PC-3 (cell line): ENCODE measurements around the gene CELF1. TPM values are rescaled to one million over a fixed set of nuclear protein-coding genes. Genes with fewer than 3 reads are reported as not detected.

Source experiments
- ATAC-seq: fragments of 200-7000 bp; cut with Tn5 transposase; 2 replicates; pipeline ENCODE4 v1.9.1; 2020; ENCODE audit warnings: mild to moderate bottlenecking, moderate library complexity
- BruUV-seq: library from RNA; stranded (reverse); fragments of 400-500 nt; replicated peaks from 2 replicates; lab custom pipeline; 2021; lab: Mats Ljungman, UMichigan
- CTCF ChIA-PET: fragments of 300-600 bp; sonication (Branson Sonifier 250); formaldehyde crosslinking; loops from one replicate; lab custom pipeline; 2022; ENCODE audit warnings: antibody characterized with exemption; lab: Charles Lee
- POLR2A ChIA-PET: fragments of 300-600 bp; sonication (Branson Sonifier 250); formaldehyde crosslinking; loops from one replicate; lab custom pipeline; 2022; ENCODE audit warnings: antibody characterized with exemption; ENCODE audit not compliant: unreplicated experiment; lab: Charles Lee
- DNase-seq: peaks from one replicate; pipeline ENCODE4 v3.0.0-alpha.2; 2015
- H2AFZ ChIP-seq: fragments of 300-600 bp; sonication (generic); 2 replicates; pipeline ENCODE4 v1.6.0; 2016; ENCODE audit warnings: antibody characterized with exemption, low read length
- H3F3A ChIP-seq: fragments of 300-600 bp; sonication (generic); one replicate; pipeline ENCODE4 v1.6.0; 2017; ENCODE audit warnings: antibody characterized with exemption, low read length, control low read depth, mild to moderate bottlenecking; ENCODE audit not compliant: unreplicated experiment
- H3K27ac ChIP-seq: fragments of 300-600 bp; sonication (generic); 2 replicates; pipeline ENCODE4 v1.5.1; 2016; ENCODE audit warnings: mild to moderate bottlenecking, low read length
- H3K27me3 ChIP-seq: fragments of 300-600 bp; sonication (generic); 2 replicates; pipeline ENCODE4 v1.6.1; 2016; ENCODE audit warnings: low read length, mixed read lengths
- H3K36me3 ChIP-seq: fragments of 300-600 bp; sonication (generic); 2 replicates; pipeline ENCODE4 v1.6.1; 2016; ENCODE audit warnings: low read depth, mixed run types, low read length, mixed read lengths
- H3K4me1 ChIP-seq: fragments of 300-600 bp; sonication (generic); 2 replicates; pipeline ENCODE4 v1.5.1; 2016; ENCODE audit warnings: low read length; ENCODE audit not compliant: insufficient read depth
- H3K4me2 ChIP-seq: fragments of 300-600 bp; sonication (generic); 2 replicates; pipeline ENCODE4 v1.6.0; 2016; ENCODE audit warnings: low read length
- H3K4me3 ChIP-seq: fragments of 300-600 bp; sonication (generic); 2 replicates; pipeline ENCODE4 v1.5.1; 2016; ENCODE audit warnings: mild to moderate bottlenecking, low read length, mixed read lengths
- H3K79me2 ChIP-seq: fragments of 300-600 bp; sonication (generic); 2 replicates; pipeline ENCODE4 v1.6.1; 2017; ENCODE audit warnings: low read length, mixed read lengths
- H3K9ac ChIP-seq: fragments of 300-600 bp; sonication (generic); 2 replicates; pipeline ENCODE4 v1.6.0; 2016; ENCODE audit warnings: mild to moderate bottlenecking, low read length
- H3K9me2 ChIP-seq: fragments of 300-600 bp; sonication (generic); replicated peaks from 2 replicates; pipeline ENCODE4 v1.6.1; 2016; ENCODE audit warnings: mixed run types, low read length, mixed read lengths
- H3K9me3 ChIP-seq: fragments of 300-600 bp; sonication (generic); 2 replicates; pipeline ENCODE4 v1.6.1; 2016; ENCODE audit warnings: low read length, mixed read lengths
- H4K20me1 ChIP-seq: fragments of 300-600 bp; sonication (generic); 2 replicates; pipeline ENCODE4 v1.6.1; 2016; ENCODE audit warnings: low read length, mixed read lengths
- EZH2 ChIP-seq: fragments of 300-600 bp; sonication (generic); IDR thresholded peaks from one replicate; pipeline ENCODE4 v1.6.1; 2017; ENCODE audit warnings: antibody characterized with exemption, mild to moderate bottlenecking, low read length; ENCODE audit not compliant: unreplicated experiment
- EZH2phosphoT487 ChIP-seq: fragments of 300-600 bp; sonication (generic); IDR thresholded peaks from 2 replicates; pipeline ENCODE4 v1.6.1; 2018; ENCODE audit warnings: mild to moderate bottlenecking, antibody characterized with exemption, low read length, borderline replicate concordance
- intact Hi-C: fragments of 100-400 bp; cut with micrococcal nuclease; formaldehyde crosslinking; loops from 2 replicates; pipeline ENCODE4 v1.9.0; 2023
- total RNA-seq: library from RNA; depleted of rRNA; stranded (reverse); fragments of >200 nt; gene quantifications from 2 replicates; pipeline ENCODE4 v1.2.3, GENCODE V29; 2014
- TF ChIP-seq, protein P1 (sequence below): fragments of 300-600 bp; sonication (generic); conservative IDR thresholded peaks from 2 replicates; pipeline ENCODE4 v1.5.1; 2017; ENCODE audit warnings: antibody characterized with exemption, low read depth, mild to moderate bottlenecking, low read length

The CELF1 gene
- total RNA-seq, 1 experiment from 2014 or later: 80.1 TPM

DNA sequence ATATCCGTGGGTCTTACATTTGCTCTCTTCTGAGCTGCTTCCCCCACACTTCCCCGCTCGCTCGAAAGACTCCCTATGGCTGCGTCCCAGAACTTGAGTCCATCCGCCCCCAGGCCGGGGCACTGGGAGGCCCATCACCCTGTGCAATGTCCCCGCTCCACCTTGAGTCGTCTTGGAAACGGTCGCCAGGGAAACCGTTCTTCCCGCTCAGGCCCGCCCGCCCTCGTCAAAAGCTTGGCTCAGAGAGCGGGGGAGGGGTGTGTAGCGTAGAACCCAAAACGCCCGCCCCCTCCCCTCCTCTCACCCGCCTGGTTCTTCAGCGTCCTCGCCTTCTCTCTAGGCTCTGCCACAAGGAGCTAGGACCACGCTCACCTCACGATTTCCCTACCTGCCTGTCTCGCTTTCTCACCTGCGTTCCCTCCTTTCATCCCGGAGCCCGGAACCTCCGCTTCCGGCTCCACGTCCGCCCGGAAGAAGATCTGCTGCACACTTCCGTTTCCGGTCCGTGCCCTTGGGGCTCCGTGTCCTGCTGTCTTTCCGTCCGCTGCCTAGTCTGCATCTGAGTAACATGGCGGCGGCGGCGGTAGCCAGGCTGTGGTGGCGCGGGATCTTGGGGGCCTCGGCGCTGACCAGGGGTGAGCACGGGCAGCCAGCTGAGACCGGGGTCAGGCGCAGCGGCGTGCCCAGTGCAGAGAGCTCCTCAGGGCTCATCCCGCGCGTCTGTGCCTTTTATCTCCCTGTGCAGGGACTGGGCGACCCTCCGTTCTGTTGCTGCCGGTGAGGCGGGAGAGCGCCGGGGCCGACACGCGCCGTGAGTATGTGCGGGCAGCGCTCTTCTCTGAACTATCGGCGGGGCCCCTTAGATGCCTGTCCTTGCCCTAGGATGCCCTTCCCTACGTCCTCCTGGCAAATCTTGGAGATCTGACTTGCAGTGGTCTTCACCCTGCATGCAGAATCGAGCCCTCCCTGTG lies 25.9 kb upstream of the CELF1 start, which contains the start of the genes KBTBD4 and NDUFS3:
Gene KBTBD4 (minus strand): TSS at position 447 of the 971 bp plus-strand sequence. CDS start 19 bp downstream, at position 428.
Gene NDUFS3 (plus strand): TSS at position 551 of the 971 bp plus-strand sequence. CDS start 18 bp downstream, at position 569.
- H3K9ac ChIP-seq: peak within 1 kb of the TSS; percentile 97
- POLR2A ChIA-PET: interaction anchor here (0.6 kb wide), 2 partner anchors 39 to 364 kb away, joined by 5 read pairs; partner anchors contain the start of gene DDB2
- peak; percentile 86 for ATAC-seq
- intact Hi-C loops: no loop called here
- no peaks in the 10 kb centered on the region for H3F3A ChIP-seq
- H3K27me3 ChIP-seq: no peaks in the 10 kb centered on the region
- CTCF ChIA-PET: no interaction called here
- peaks cover 15% of the 10 kb centered on the region for H3K4me1 ChIP-seq
- no peaks in the 10 kb centered on the region for H3K9me3 ChIP-seq
- peak within 1 kb of the TSS; percentile 91 for H3K4me2 ChIP-seq
- H3K27ac ChIP-seq: peak within 1 kb of the TSS; percentile 63
- H3K9me2 ChIP-seq: no peaks in the 10 kb centered on the region
- H2AFZ ChIP-seq: peak within 1 kb of the TSS; percentile 63
- BruUV-seq: TSS peak; percentile 76
- DNase-seq: peak; percentile 90
- H4K20me1 ChIP-seq: no peaks in the 10 kb centered on the region
- H3K79me2 ChIP-seq: peaks cover 43% of the 10 kb centered on the region
- peaks cover 24% of the 10 kb centered on the region for H3K36me3 ChIP-seq
- TF ChIP-seq EZH2phosphoT487 (no peak), EZH2 (no peak)
- TF ChIP-seq, protein P1, sequence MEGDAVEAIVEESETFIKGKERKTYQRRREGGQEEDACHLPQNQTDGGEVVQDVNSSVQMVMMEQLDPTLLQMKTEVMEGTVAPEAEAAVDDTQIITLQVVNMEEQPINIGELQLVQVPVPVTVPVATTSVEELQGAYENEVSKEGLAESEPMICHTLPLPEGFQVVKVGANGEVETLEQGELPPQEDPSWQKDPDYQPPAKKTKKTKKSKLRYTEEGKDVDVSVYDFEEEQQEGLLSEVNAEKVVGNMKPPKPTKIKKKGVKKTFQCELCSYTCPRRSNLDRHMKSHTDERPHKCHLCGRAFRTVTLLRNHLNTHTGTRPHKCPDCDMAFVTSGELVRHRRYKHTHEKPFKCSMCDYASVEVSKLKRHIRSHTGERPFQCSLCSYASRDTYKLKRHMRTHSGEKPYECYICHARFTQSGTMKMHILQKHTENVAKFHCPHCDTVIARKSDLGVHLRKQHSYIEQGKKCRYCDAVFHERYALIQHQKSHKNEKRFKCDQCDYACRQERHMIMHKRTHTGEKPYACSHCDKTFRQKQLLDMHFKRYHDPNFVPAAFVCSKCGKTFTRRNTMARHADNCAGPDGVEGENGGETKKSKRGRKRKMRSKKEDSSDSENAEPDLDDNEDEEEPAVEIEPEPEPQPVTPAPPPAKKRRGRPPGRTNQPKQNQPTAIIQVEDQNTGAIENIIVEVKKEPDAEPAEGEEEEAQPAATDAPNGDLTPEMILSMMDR: no peak
- H3K4me3 ChIP-seq: peak within 1 kb of the TSS; percentile 95

DNA sequence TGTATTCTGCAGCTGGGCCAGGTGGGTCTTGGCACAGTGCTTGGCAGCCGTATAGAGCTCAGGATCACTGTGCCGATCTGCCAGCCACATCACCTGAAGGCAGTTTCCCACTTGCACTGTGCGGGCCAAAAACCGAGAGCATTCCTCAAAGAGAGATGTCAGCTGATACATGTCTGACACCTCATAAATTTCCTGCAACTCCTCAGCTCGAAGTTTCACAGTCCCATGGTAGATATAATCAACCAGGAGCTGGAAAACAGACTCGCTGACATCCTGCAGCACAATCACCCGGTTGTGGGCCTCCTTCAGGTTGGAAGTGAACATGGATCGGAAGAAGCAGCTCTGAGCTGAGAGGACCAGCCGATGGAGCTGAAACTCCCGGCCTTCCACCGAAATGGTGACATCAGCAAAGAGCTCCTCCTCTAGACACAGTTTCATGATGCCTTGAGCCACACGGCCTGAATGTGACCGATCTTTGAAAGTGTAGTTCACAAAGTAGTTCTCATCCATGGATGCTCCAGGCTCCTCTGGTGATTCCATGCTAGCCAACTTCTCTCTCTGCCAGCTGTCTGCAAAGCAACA lies 24.6 kb upstream of the CELF1 start:
- peak overlapping the region; percentile 95; the same call in 1 of the 2 replicates for H3K4me3 ChIP-seq
- intact Hi-C loops: no loop called here
- H4K20me1 ChIP-seq: no peaks in the 10 kb centered on the region
- peaks cover 43% of the 10 kb centered on the region for H3K79me2 ChIP-seq
- no peaks in the 10 kb centered on the region for H3F3A ChIP-seq
- TF ChIP-seq EZH2phosphoT487: no peak
- TF ChIP-seq EZH2: no peak
- TF ChIP-seq, protein P1: no peak
- DNase-seq: no peak
- CTCF ChIA-PET: no interaction called here
- ATAC-seq: no peak
- 0 out of 2 replicates have a peak overlapping the region, but pooled peaks have one; percentile 97 for H3K9ac ChIP-seq
- no peaks in the 10 kb centered on the region for H3K9me3 ChIP-seq
- no peak overlapping the region for H3K27ac ChIP-seq
- POLR2A ChIA-PET: no interaction called here
- H3K9me2 ChIP-seq: no peaks in the 10 kb centered on the region
- no peaks in the 10 kb centered on the region for H3K27me3 ChIP-seq
- peak overlapping the region; percentile 91 for H3K4me2 ChIP-seq
- no TSS peak for BruUV-seq
- H3K36me3 ChIP-seq: peaks cover 32% of the 10 kb centered on the region
- H3K4me1 ChIP-seq: peaks cover 15% of the 10 kb centered on the region
- H2AFZ ChIP-seq: no peak overlapping the region
